SHP77 treated with DMSO at 0.1 percent for 48 hours (cell line): ENCODE results near the gene RAB11FIP3.

Experiments used
- DNase-seq: peaks from one replicate; lab custom pipeline; 2025; lab: John Stamatoyannopoulos, UW

The RAB11FIP3 gene

DNA sequence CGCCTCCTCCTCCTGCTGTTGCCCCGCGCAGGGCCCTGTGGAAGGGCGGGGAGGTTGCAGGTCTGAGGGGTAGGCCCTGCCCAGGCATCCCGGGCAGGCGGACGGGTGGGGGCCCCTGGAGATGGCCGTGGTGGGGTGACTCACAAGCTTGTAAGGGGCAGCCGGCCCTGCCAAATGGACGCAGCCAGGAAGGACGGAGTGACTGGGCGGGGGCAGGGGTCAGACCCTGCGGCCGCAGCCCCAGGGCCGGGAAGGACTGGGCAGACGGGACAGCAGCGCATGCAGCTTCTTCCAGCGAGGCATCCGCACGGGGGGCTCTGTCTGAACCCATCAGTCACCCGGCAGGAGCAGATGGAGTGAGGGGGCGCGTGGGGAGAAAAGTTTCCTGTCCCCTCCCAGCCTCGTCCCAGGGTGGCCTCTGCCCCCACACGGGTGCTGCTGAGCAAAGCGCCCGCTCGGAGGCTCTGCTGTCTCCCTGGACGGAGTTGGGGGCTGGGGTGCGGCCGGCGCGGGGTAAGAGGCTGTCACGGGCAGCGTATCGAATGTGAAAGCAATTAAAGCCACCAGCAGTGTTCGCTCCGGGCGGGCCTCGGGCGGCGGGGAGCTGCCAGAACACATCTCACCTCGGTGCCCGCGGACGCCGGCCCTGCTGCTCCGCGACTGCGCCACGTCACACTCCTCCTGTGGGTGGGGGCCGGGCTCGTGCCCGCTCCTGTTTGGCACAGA, 129.4 kb downstream of the RAB11FIP3 start:
- DNase-seq = no peak

DNA sequence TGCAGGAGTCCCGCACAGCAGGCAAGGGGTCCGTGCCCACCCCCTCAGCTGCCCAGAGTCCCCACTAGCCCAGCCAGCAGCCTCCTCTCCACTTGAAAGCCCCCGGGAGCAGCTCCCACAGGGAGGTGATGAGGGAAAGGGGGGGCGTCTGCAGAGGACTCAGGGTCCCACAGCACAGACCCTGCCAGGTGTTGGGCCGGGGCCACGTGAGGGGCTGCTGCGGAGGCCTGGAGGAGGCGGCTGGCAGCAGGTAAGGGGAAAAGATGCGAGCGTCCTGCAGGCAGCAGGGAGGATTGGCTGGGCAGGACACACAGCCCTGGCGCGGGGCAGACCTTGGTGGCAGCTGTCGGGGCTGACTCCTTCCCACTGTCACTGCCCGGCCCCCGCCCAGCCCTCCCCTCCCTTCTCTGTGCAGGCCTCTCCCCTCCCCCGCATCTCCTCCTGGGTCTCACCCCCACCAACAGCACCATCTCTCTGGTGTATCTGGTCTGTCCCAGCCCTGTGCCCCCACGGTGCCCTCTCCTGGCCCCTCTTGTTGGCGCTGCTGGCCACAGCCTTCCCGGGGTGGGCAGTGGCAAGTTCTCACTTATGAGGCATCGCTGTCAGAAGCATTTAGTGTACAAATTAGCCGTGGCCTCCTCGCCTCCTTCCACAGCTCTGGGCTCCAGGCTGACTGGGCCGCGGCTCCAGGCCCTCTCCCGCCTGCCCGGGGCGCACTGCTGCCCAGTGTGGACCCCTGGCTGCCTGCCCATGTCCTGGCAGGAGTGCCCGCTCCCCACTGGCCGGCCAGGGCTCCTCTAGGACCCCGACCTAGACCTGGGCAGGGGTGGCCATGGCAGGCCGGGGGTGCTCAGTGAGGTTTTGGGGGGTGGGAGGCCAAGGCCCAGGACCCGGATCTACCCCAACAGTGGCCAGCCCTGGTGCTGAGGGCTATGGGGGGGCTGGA, 130.4 kb downstream of the RAB11FIP3 start:
- no peak for DNase-seq

DNA sequence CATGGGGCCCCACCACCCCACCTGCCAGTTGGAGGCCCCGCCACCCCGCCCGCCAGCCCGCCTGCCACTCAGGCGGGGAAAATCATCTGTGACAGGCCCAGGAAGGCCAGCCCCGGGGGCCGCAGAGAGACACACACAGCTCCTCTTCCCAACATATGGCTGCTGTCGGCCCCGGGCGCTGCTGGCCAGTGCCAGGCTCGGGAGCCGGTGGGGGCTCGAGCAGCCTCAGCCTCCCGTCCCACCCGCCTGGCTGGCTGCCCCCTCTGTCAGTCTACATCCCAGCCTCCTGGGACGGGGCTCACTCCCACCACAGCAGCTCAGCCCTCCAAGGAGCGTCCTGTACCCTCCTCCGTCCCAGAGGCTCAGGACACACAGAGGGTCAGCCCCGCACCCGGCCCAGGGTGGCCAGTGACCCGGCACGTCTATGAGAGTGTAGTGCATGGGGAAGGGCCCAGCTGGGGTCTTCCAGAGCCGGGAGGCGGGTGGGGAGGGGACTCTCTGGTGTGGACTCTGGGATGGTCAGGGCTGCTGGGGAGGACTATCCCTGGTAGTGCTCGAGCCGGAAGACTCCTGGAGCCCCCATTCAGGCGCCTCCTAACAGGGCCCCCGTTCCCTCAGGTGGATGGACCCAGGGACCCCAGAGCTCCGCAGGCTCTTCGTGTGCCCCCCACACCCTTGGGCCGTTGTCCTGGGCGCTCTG, 131.2 kb downstream of the RAB11FIP3 start:
- no peak for DNase-seq

DNA sequence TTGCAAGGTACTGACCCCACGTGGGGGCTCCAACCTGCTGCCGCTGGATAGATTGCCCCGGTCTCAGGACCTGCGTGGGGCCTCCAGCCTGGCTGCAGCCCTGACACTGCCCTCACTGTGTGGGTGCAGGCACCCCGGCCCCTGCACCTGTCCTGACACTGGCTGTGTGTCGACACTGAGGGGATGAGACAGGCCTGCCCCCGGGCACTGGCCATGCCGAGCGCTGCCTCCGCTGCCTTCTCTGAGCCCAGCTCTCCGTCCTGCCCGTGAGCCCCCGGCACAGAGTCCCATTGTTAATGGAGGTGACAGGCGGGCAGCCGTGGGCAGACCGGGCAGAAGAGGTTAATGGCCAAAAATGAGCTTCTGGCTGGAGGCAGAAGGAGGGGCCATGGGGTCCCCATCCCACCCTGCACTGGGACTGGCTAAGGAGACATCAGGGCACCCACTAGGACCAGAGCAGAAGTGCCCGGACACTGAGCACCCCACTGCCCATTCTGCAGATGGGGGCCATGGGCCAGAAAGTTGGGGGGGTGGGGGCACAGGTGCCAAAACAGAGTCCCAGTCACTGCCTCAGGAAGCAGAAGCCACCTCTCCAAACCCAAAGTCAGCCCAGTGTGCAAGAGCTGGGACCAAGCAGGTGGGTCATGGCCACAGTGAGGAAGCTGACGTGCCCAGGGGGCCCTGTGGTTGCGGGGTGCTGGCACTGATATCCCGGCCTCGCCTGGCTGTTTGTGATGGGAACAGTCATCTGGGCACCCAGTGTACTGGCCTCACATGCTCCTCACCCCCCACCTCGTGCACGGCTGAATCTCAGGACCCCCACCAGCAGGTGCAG, 132.2 kb downstream of the RAB11FIP3 start:
- DNase-seq = no peak

DNA sequence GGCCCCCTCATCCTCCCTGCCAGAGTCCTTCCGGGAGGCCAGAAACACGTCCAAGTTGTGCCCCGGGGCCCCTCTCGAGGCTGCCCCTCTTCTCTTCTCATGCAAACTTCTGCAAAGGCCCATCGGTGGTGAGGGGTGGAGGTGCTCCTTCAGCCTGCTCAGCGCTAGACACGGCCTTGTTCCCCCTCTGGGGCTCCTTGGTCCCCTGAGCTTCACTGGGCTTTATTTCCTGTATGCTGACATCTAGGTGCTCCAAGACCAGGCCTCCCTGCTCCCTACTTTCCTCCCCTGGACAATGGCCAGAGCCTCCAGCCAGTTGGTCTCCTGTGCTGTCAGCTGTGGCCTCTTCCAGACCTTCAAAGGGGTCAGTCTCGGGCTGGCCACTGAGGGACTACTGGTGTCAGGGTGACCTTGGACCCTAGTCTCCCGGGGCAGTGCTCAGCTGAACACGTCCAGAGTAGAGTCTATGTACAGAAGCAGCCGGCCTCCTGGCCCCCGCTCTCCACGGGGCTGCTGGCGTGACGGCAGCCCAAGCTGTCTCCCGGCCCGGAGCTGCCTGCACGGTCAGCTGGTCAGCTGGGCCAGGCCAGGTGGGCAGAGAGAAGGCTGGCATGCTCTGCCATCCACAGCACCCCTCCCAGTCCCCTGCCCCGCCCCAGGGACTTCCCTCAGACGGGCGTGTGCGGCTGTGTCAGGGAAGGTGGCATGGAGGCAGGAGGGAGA, 133.0 kb downstream of the RAB11FIP3 start:
- no peak for DNase-seq

DNA sequence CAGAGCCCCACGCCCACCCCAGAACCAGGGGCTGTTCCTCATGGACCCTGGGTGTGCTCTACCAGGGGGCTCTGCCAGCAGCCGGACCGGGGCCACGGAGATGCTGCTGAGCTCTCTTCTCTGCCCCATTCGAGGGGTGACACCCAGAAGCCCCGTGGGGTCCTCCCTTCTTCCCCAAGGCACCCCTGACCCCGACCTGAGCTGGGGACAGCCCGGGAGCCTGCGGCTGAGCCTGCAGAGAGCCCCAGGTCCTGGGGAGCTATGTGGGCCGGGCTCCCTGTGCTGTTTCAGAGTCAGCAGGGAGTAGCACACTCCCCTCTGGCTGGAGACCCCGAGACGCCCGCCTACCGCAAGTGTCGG, 133.6 kb downstream of the RAB11FIP3 start:
- no peak for DNase-seq

DNA sequence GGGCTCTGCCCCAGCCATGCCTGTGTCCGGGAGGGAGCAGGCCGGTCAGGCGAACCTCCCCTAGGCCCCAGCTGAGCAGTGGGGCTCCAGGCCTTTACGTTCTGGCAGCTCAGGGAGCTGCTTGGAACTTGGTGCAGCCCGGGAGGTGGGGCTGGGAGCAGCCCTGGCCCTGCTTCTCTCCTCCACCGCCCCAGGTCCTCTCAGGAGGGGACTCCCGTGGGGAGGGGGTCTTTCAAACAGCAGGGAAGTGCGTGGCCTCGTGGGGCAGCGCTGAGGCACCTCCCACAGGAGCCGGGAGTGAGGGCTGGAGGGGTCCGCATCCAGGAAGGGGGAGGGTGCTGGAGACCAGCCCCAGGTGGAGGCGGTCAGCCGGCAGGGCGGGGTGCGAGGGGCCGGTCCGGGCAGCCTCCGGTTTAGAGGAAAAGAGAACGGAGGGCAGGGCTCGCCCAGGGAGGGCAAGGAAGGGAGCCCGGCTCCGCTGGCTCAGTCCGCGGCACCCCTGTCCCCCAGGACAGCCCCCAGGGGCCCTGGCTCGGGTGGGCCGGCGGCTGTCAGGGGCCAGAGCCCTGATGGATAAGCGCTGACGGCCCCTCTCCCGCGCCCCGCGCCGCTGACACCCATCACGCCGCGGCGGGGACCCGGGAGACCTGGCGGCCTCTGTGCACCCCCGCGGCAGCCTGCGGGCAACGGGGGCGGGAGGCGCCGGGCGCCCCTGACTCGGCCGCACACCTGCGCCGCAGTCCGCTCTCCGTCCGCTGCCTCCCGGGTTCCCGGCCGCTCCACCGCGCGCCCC, 134.2 kb downstream of the RAB11FIP3 start:
- no peak for DNase-seq

DNA sequence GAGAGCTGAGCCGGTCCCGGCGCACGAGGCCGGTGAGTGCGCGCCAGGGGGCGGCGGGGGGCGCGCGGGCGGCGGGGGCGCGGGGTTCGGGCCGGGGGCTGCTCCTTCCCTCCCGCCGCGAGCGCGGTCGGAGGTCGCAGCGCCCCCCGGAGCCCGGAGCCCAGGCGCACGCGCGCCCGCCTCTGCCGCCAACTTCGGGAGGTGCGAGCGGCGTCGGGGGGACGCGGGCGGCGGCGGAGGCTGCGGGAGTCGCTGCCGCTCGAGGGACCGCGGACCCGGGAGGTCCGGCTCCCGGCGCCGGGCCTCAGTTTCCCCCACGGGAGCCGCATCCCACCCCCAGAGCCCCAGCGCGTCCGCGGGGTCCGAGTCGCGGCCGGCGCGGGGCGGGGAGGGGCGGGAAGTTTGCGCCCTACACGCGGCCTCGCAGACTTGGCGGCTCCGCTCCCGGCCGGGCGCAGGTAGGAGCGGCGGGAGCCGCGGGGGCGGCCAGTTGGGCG, 134.8 kb downstream of the RAB11FIP3 start, which contains the start of gene PRR35:
Gene PRR35 (plus strand): TSS at position 191 of the 497 bp plus-strand sequence. CDS start 2,901 bp downstream, outside the sequence.
- DNase-seq = no peak

DNA sequence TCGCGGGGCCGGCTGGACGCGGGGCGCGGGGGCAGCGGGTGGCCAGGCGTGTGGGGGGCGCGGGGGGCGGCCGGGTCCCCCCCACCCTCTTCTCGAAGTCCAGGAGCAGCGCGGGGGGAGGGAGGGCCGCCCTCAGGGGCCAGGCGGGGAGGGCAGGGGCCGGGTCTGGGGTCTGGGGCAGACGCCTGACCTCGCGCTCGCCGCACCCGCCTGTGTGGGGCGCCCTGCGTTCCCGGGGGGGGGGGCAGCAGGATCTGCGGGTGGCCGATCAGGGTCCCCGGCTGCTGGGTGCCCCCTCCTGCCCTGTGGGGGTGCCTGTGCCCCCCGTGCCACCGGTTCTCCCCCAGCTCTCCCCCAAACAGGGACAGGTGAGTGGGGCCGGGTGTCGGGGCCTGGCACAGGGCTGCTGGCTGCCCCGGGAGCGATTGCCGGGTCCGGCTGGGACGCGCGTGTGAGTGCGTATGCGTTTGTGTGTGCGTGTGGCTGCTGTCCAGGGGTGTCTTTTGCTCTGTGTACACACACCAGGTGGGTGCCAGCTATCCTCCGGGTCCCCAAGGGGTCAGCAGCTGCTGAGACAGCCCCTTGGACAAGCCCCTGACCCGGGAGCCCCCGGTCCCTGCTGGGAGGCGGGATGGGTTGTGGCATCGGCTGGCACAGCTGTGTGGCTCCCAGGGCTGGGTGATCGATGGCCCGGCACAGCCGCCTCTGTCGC, 135.4 kb downstream of the RAB11FIP3 start:
- DNase-seq = no peak

DNA sequence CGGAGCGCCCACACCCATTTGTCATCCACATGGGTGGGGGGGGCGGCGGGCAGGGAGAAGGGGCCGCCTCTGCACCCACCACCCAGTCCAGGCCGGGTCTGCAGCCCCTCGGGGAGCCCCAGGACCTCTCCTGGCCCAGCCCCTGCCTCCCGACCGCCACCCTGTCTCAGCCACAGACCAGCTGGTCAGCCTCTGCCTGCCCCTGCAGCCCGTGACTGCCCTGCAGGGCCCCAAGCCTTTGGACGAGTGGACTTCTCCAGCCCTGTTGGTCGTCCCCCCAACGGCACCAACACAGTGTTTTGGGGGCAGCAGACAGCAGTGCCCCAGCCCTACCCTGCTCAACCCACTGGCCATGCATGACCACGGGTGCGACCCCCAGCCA, 136.0 kb downstream of the RAB11FIP3 start:
- DNase-seq = no peak

DNA sequence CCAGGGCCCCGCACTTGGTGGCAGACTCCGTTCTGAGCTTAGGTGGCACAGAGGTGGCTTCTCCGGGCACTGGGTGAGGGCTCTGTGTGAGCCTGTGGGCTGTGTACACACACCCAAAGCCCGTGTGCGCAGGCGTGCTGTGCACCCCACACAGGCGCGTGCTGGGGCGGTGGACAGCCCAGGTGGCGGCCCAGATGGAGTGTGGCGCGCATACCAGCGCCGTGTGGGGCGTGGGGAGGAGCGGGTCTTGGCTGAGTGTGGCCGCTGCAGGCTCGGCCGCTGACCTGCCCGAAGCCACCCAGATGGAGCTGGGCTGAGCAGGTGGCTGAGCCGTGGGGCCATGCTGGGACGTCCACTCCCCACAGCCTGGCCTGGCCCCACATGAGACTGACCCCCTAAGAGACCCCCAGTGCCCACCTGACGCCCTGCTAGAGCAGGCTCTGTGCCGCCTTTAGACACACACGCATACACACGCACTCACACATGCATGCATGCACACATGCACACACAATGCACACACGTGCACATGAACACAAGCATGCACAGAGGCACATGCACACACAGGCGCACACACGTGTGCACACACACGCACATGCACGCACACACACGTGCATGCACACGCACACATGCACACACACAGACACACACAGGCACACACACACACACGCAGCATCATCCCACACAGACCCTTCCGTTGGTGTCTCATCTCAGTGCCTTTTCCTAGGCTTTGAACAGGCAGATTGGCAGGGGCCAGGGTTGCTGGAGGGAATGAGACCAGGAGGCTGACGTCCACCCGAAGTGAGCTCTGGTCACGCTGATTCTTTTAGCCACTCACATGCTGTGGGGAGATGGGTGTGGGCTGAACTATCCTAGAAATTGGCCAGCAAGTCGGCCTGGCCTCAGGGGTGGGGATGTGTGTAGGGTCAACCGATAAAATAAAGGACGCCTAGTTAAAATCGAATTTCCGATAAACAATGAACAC, 136.8 kb downstream of the RAB11FIP3 start:
- no peak for DNase-seq

DNA sequence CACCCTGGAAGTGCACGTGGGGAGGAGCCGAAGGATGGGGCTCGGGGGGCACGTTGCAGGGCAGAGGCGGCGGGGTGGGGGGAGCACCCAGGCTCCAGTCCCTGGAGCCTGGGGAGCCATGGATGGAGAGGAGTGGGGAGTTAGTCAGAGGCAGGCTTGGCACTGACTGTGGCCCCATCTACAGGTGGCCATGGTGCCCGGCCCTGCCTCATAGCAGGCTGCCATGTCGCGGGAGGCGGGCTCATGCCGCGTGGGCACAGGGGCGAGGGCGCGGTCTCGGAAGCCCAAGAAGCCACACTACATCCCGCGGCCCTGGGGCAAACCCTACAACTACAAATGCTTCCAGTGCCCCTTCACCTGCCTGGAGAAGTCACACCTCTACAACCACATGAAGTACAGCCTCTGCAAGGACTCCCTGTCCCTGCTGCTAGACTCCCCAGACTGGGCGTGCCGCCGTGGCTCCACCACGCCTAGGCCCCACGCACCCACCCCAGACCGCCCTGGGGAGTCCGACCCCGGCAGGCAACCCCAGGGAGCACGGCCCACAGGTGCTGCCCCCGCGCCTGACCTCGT, 137.7 kb downstream of the RAB11FIP3 start:
- DNase-seq = no peak

DNA sequence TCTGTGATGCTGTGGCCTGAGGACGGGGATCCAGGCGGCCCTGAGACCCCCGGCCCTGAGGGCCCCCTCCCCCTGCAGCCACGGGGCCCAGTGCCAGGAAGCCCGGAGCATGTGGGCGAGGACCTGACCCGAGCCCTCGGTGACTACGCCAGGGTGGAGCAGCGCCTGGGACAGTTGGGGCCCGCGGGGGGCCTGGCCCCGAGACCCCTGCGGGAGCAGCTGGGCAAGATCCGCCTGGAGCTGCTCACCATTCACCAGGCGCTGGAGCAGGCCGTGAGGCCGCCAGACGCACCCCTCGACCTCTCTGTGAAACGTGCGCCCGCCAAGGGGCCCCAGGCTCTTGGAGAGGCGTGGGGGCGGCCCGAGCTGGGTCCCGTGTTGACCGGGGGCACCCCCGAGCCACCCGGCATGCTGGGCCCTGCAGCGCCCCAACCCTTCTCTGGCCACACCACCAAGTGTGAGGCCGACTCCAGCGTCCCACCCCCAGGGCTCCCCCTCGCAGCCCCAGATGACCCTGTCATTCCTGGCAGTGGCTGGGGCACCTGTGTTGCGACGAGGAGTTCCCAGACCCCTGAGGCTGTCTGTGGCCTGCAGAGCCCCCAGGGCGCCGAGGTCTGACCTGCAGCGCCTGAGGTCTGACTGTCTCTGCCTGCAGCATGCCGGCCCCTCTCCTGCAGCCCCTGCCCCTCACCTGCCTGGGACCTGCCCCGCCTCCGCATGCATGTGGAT, 139.4 kb downstream of the RAB11FIP3 start:
- DNase-seq = no peak

DNA sequence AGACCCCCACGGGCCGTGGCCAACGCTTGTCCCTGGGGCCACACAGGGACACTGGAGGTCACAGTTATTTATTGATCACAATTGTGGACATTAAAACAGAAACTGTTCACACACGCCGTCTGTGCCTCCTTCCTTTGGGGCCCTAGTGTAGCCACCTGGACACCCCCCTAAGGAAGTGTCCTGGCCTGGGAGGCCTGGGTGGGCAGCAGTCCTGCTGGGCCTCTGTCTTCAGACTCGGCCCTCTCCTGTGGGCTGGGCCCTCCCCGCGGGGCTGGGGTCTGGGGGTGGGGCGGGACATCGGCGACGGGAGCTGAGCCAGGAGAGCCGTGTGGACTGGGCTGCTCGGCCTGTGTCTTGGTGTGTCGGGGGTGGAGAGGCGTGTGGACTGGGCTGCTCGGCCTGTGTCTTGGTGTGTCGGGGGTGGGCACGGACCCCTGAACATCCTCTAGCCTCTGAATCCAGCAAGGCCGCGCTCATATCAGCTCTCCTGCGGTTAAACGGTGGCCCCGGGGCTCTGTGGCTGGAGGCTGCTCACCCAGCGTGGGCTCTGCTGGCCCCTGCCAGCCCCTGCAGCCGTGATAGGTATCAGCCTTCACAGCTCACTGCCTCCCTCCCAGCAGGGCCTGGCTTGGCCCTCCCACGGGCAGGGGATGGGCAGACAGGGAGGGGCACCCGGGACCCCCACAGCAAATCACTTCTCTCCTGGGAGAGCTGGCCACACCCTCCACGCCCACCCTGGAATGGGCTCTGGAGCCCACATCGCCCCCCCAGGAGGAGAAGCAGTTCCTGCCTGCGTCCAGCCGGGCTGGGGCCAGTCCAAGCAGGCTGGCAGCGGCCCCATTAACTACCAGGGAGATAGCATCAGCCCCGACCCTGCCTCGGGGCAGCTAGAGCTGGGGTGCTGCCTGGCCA, 140.2 kb downstream of the RAB11FIP3 start:
- DNase-seq = no peak

DNA sequence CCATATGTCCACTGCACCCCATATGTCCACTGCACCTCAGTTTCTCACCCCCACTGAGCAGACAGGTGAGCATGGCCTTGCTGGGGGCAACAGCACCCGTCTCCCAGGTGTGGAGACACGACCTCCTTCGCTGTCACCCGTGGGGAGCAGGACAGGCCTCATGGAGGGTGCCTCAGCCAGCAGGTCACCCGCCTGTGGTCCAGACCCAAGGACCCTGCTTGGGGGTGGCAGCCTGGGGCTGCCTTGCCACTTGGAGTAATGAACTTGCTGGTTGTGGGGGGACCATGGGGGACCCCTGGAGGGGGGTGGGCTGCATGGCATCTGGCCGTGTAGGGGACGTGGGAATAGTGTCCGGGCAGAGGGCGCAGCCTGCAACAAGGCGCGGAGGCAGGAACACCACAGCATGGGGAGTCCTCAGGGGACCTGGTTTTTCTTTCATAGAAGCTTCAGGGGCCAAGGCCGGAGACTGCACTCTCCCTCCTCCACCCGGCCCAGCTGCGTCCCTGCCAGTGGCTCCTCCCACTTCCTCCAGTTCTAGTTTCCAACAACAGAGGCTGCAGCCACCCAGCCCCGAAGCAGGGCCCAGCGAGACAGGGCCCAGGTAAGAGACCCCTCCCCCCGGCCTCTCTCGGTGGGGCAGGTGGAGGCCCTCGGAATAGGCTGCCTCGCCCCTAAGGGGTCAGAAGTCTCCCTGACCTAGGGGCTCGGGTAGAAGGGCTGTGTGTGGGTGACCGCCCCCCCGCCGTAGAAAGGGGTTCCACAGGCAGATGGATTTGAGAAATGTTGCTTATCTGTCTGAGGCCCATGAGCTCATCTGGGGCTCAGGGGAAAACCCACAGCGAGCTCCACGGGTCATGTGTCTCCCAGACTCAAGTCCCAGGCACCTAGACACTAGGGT, 141.3 kb downstream of the RAB11FIP3 start, which contains the start of gene NHLRC4:
Gene NHLRC4 (plus strand): TSS at position 531 of the 898 bp plus-strand sequence. CDS start 1,043 bp downstream, outside the sequence.
- no peak for DNase-seq
